ENCODE results near the gene RAB3B. TPM values are rescaled to one million over a fixed set of nuclear protein-coding genes. Genes with fewer than 3 reads are reported as not detected.
"Not testable (repeated sequence)": the region's sequence is repeated elsewhere in the genome, so short reads cannot be mapped to it uniquely, and the experiment has no call there.

The RAB3B gene
- polyA plus RNA-seq, 6 donors from 2014 or later: not detected

DNA sequence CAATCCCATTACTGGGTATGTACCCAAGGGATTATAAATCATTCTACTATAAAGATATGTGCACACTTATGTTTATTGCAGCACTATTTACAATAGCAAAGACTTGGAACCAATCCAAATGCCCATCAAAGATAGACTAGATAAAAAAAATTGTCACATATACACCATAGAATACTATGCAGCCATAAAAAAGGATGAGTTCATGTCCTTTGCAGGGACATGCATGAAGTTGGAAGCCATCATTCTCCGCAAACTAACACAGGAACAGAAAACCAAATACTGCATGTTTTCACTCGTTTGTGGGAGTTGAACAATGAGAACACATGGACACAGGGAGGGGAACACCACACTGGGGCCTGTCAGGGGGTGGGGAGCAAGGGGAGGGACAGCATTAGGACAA lies 95.8 kb downstream of the RAB3B start:
- H3K27ac Mint-ChIP-seq; H3K4me1 Mint-ChIP-seq; H3K9me3 Mint-ChIP-seq; ATAC-seq (ENCODE audit: low read depth in 2 of 2); H3K36me3 Mint-ChIP-seq; H3K4me3 Mint-ChIP-seq; DNase-seq: not testable (repeated sequence)
- peaks cover 53 to 81% (median 73%) of the 10 kb centered on the region in 3 donors for H3K27me3 Mint-ChIP-seq

DNA sequence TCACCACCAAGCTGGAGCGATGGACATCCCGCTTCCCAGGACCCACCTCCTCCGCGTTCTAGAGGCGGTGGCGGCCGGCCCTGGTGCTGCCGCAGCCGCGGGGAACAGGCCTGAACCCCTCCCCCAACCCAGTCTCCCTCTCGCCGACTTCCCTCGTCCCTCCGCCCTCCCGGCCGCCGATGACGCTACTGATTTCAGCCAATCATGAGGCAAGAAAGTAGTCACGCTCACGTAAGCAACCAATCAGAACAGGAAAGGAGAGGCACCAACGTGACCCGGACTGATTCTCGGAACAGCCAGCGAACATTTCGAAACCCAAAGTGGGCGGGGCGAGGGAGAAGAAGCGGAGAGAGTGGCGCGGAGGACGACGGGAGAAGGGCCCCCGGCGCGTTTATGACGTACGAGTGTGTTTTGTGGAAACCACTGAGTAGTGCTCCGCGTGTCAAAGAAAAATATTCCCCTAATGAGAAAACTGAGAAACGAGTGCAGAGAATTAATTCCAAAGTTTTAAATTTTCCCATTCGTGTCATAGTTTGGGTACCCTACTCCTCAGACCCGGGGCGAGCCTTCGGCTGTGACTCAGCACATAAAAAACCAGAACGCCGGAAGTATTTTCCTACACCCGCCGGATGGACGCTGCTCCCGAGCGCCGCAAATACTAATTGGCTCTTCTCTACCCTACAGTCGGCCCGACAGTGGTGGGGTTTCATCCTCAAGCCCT lies 111.7 kb downstream of the RAB3B start, which contains the start of gene NRDC:
Gene NRDC (minus strand): TSS at position 112 of the 721 bp plus-strand sequence. CDS start 112 bp downstream, outside the sequence.
- Mint-ChIP-seq H3K36me3 (no peaks in the 10 kb centered on the region), H3K27ac (no peak within 1 kb of the TSS), H3K4me1 (peaks cover 14 to 30% (median 28%) of the 10 kb centered on the region in 3 donors), H3K27me3 (no peaks in the 10 kb centered on the region), H3K4me3 (no peak within 1 kb of the TSS), H3K9me3 (no peaks in the 10 kb centered on the region)
- peak; percentile 100 for DNase-seq
- ATAC-seq (ENCODE audit: low read depth in 2 of 2): peak; percentile 88 to 89

DNA sequence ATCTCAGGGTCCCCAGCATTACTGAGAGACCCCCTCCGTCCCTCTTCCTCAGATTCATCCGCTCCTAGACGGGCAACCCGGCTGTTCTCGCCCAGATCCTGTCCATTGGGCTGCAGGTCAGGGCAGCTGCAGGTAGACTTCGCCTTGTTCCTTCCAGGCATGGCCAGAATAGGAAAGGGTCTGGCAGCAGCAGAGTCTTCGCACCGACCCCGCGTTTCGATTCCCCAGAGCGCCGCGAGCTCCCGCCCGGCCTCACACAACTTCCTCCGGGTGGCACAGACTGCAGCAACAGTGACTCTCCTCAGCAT lies 112.2 kb downstream of the RAB3B start:
- Mint-ChIP-seq H3K27me3 (no peaks in the 10 kb centered on the region), H3K9me3 (no peaks in the 10 kb centered on the region), H3K36me3 (no peaks in the 10 kb centered on the region), H3K4me3 (no peak overlapping the region), H3K4me1 (peaks cover 9 to 27% (median 24%) of the 10 kb centered on the region in 3 donors), H3K27ac (no peak overlapping the region)
- ATAC-seq (ENCODE audit: low read depth in 2 of 2) (peak; percentile 20 to 24), DNase-seq (no peak)

DNA sequence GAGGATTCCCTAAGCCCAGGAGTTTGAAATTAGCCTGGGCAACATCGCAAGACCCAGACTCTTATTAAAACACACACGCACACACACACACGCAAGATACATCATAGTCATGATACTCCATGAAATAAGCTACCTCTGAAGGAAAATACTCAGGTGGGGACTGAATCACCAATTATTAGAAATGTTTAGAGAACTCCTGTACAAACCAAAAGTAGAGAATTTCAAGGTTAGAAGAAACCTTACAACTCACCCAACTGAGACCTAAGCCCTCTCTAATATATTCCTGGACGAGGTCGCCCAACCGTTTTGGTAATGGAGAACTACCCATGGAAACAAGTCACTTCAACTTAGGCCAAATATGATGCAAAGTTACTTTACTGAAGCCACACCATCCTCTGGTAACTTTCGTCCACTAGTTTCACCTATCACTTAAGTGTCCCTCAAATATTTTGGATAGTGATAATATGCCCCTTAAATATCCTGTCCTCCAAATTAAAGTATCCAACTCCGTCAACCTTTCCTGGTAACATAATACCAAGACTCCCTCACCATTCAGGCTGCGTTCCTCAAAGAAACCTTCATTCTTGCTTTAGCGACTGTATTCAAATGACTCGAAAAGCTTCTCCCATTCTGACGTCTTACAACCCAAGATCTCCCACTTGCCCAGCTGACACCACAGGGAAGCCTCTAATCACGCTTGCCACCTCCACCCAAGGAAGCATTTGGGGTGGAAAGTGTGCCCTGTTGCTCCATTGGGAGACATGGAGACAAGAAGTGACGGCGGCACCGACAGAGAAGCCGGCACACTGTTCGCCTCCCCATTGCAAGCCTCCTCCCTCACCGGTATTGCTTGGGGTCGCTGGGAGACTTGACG lies 112.8 kb downstream of the RAB3B start:
- Mint-ChIP-seq H3K27me3 (no peaks in the 10 kb centered on the region), H3K4me1 (peaks cover 3 to 22% (median 19%) of the 10 kb centered on the region in 3 donors), H3K36me3 (no peaks in the 10 kb centered on the region), H3K27ac (no peak overlapping the region), H3K9me3 (no peaks in the 10 kb centered on the region), H3K4me3 (no peak overlapping the region)
- ATAC-seq (ENCODE audit: low read depth in 2 of 2): no peak
- no peak for DNase-seq

DNA sequence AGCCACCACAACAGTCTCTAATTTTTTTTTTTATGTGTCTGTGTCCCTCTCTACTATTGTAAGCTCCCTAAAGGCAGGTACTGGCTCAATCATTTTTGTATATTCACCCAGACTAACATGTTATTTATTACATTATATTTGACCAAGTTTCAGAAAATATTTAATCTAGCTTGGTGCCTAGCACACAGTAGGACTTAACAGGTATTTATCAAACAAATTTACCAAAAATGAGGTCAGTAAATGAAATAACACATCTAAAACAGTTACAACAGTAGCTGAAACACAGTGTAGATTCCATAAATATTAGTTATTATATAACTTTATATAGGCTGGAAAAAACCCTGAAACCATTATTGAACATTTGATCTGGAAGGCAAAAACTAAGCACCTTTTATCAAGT lies 114.7 kb downstream of the RAB3B start:
- no peak for DNase-seq
- Mint-ChIP-seq H3K9me3 (no peaks in the 10 kb centered on the region), H3K4me3 (peak overlapping the region in 3 of 8 donors; percentile 35 to 50 (median 47)), H3K4me1 (peaks cover 20 to 35% (median 28%) of the 10 kb centered on the region in 3 donors), H3K27me3 (no peaks in the 10 kb centered on the region), H3K36me3 (peaks cover 0 to 4% of the 10 kb centered on the region in 2 donors), H3K27ac (peak overlapping the region in 2 of 6 donors; percentile 47 to 62)
- no peak for ATAC-seq (ENCODE audit: low read depth in 2 of 2)

DNA sequence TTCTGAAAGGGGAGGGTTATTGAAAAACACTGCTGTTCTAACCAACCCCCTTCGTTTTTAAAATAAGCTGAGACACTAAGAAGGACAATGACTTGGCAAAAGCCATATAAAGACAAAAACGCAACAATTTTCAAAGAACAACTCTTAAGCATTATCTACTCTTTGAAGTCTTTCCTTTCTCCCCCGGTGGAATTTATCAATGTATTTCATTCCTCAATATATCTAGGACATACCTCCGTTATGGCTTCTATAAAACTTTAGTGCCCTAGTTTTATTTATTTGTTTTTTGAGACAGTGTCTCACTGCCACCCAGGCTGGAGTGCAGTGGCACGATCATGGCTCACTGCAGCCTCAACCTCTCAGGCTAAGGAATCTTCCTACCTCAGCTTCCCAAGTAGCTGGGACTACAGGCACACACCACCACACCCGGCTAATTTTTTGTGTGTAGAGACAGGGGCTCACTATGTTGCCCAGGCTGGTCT lies 115.2 kb downstream of the RAB3B start:
- H3K27ac Mint-ChIP-seq: peak overlapping the region in 2 of 6 donors; percentile 18 to 62
- peaks cover 24 to 40% (median 33%) of the 10 kb centered on the region in 3 donors for H3K4me1 Mint-ChIP-seq
- no peaks in the 10 kb centered on the region for H3K27me3 Mint-ChIP-seq

DNA sequence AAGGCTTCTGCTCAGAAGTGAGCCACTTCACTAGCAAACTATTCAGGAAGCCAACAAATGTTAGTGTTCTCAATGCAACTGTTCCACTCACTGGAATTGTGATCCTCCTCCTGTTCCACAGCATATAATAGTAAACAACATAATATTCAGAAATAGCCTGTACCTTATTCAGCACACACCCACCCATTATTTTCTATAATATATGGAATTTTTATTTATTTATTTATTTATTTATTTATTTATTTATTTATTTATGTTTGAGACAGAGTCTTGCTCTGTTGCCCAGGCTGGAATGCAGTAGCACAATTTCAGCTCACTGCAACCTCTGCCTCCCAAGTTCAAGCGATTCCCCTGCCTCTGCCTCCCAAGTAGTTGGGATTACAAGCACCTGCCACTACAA lies 117.2 kb downstream of the RAB3B start:
- peaks cover 35 to 49% (median 37%) of the 10 kb centered on the region in 3 donors for H3K4me1 Mint-ChIP-seq
- peak overlapping the region in 1 of 8 donors; percentile 15 for H3K4me3 Mint-ChIP-seq
- not testable (repeated sequence) for ATAC-seq (ENCODE audit: low read depth in 2 of 2); H3K27me3 Mint-ChIP-seq; DNase-seq; H3K36me3 Mint-ChIP-seq; H3K9me3 Mint-ChIP-seq
- peak overlapping the region in 1 of 6 donors; percentile 12 for H3K27ac Mint-ChIP-seq

More for the DNA sequence above, 115.2 kb downstream of the RAB3B start:
- ATAC-seq (ENCODE audit: low read depth in 2 of 2) (no peak), DNase-seq (no peak)
- H3K36me3 Mint-ChIP-seq: peaks cover 0 to 4% of the 10 kb centered on the region in 2 donors
- no peaks in the 10 kb centered on the region for H3K9me3 Mint-ChIP-seq
- H3K4me3 Mint-ChIP-seq: peak overlapping the region in 4 of 8 donors; percentile 35 to 53 (median 48)

DNA sequence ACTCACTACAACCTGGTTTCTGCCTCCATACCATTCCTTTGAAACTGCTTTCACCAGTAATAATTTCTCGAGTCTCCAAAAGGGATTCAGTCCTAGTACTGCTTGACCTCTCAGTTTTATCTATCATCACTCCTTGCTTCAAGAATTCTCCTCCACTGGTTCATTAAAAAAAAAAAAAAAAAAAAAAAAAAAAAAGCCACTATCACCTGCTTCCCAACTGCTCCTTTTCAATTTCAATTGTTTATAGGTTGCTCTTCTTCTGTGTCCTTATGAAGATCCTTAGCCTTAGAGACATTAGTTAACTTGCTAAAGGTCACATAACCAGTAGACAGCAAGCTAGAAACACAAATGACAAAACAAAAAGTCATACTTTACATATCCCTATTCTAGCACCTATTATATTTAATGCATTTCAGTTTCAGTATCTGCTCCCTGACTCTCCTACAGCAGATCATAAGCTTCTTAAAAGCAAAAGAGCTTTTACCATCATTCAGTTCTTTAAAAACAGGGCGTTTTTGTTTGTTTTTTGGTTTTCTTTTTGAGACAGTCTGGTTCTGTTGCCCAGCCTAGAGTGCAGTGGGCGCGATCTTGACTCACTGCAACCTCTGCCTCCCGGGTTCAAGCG lies 119.0 kb downstream of the RAB3B start:
- Mint-ChIP-seq H3K36me3 (peaks cover 0 to 9% of the 10 kb centered on the region in 2 donors), H3K9me3 (no peaks in the 10 kb centered on the region), H3K4me3 (peak overlapping the region in 1 of 8 donors; percentile 39), H3K4me1 (peaks cover 42 to 65% (median 53%) of the 10 kb centered on the region in 3 donors), H3K27ac (peak overlapping the region in 4 of 6 donors; percentile 49 to 78 (median 53)), H3K27me3 (no peaks in the 10 kb centered on the region)
- DNase-seq (no peak), ATAC-seq (ENCODE audit: low read depth in 2 of 2) (no peak)

DNA sequence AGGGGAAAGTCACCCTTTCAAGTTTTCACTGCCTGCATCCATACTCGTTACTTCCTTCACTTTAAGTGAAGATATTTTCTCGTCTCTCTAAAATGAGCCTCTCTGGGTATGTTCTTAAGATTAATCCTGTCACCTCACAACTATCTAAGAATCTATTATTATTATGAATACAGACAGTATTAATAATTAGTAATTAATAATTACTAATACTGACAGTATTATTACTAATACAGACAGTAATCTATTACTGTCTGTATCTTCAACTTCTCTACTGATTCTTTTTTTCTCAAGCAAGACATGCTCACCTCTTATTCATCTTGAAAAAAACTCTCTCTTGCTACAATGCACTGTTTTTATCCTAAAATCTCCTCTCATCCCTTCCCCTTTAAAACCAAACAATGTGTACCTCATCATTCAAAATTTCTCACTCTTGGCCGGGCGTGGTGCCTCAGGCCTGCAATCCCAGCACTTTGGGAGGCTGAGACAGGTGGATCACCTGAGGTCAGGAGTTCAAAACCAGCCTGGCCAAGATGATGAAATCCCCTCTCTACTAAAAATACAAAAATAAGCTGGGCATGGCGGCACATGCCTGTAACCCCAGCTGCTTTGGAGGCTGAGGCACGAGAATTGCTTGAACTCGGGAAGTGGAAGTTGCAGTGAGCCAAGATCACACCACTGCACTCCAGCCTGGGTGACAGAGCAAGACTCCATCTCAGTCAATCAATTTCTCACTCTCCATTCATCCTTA lies 119.7 kb downstream of the RAB3B start:
- H3K4me3 Mint-ChIP-seq: no peak overlapping the region

DNA sequence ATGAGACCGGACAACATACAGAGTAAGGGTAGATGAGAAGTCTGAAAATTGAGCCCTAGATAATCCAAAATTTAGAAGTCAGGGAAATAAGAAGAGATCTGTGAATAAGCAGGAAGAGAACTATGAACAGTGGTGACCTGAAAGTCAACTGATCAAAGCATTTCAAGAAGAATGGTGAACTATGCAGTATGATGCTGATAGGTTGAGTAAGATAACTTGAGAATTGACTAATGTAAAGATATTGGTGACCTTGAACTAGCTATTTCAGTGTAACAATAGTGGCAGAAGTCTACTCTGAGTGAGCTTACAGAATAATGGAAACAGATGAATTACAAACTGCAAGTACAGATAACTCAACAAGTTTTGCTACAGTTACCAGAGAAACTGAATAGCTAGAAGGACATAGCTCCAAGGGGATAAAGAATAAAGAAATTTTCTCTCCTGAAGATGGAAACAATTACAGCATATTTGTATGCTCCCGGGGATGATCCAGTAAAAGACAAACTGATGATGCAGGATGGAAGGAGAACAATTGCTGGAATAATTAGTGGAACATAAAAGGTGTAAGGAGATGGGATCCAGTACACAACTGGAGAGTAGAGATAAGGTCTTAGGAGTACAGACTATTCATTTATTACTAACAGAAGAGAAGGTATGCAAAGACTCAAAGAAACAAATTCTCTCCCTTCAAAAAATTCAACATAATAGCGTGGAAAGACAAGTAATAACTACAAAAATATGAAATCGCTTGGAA lies 122.8 kb downstream of the RAB3B start:
- Mint-ChIP-seq H3K9me3 (no peaks in the 10 kb centered on the region), H3K27me3 (no peaks in the 10 kb centered on the region), H3K4me3 (no peak overlapping the region), H3K4me1 (peaks cover 29 to 76% (median 73%) of the 10 kb centered on the region in 3 donors), H3K36me3 (peaks cover 0 to 9% of the 10 kb centered on the region in 2 donors), H3K27ac (peak overlapping the region in 3 of 6 donors; percentile 82 to 96 (median 84))
- ATAC-seq (ENCODE audit: low read depth in 2 of 2) (no peak), DNase-seq (no peak)

More for the DNA sequence above, 119.7 kb downstream of the RAB3B start:
- H3K36me3 Mint-ChIP-seq: peaks cover 0 to 9% of the 10 kb centered on the region in 2 donors
- H3K9me3 Mint-ChIP-seq: no peaks in the 10 kb centered on the region
- H3K4me1 Mint-ChIP-seq: peaks cover 39 to 72% (median 60%) of the 10 kb centered on the region in 3 donors
- ATAC-seq (ENCODE audit: low read depth in 2 of 2) (no peak), DNase-seq (no peak)
- peak overlapping the region in 4 of 6 donors; percentile 49 to 78 (median 53) for H3K27ac Mint-ChIP-seq
- H3K27me3 Mint-ChIP-seq: no peaks in the 10 kb centered on the region

DNA sequence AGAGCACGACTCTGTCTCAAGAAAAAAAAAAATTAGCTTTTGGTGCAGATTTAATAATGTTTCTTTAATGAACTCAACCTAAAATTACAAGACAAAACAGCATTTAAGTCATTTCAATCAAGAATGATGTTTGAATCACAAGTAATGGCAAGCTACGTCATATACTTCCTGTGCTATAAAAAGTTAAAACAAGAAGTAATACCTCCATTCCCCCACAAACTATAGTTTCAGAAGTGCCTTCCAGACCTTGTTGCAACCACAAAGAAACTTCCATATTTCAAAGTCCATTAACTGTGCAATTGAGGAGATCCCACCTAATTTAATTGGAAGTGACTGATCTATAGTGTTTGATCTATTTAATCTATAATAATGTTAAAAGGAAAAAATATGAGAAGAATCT lies 127.1 kb downstream of the RAB3B start:
- DNase-seq (peak; percentile 68), ATAC-seq (ENCODE audit: low read depth in 2 of 2) (peak; percentile 98)
- Mint-ChIP-seq H3K4me1 (peaks cover 20 to 65% (median 53%) of the 10 kb centered on the region in 3 donors), H3K9me3 (no peaks in the 10 kb centered on the region), H3K27me3 (no peaks in the 10 kb centered on the region), H3K36me3 (no peaks in the 10 kb centered on the region), H3K27ac (peak overlapping the region; percentile 78 to 98 (median 96)), H3K4me3 (peak overlapping the region in 5 of 8 donors; percentile 31 to 87 (median 73))

DNA sequence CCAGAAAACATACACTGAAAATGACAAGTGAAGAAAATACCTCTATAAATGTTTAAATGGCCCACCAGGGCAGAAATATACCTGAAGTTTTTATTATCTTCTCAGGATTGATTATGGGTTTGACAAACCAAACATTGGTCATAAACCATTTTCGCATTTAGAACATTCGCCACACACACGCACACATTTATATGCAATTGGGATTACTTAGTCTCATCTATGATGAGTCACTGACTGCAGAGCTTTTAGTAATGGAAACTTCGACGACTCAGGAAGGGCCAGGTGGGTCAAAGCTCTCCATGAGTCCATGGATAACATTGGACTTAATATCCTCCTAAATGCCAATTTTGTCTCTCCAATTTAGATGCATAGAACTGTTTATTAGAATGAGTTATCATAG lies 128.8 kb downstream of the RAB3B start:
- ATAC-seq (ENCODE audit: low read depth in 2 of 2) (no peak), DNase-seq (no peak)
- Mint-ChIP-seq H3K4me3 (no peak overlapping the region), H3K4me1 (peaks cover 9 to 50% (median 36%) of the 10 kb centered on the region in 3 donors), H3K27me3 (no peaks in the 10 kb centered on the region), H3K27ac (peak overlapping the region in 3 of 6 donors; percentile 25 to 78 (median 78)), H3K36me3 (no peaks in the 10 kb centered on the region), H3K9me3 (no peaks in the 10 kb centered on the region)

All from naive B cell (primary cell).